Measurements from ENCODE around the gene RASA3.

RASA3 gene

GRCh38 chr13:114069376-114070097, 62.9 kb downstream of the RASA3 start:
- H3K4me3 ChIP-seq (ENCODE audit: low read length in 2 of 2): no peak overlapping the region
- no peak overlapping the region for H3K9ac ChIP-seq (ENCODE audit: low read length in 2 of 2)
- no peaks in the 10 kb centered on the region for H3K27me3 ChIP-seq (ENCODE audit: control insufficient read depth in 1 of 2, insufficient read depth in 2 of 2, low read length in 2 of 2)
- peak overlapping the region; percentile 6 for H3K27ac ChIP-seq (ENCODE audit: low read length)
- H3K36me3 ChIP-seq (ENCODE audit: control insufficient read depth in 2 of 2, insufficient read depth in 2 of 2, low read length in 2 of 2): peaks cover 6% of the 10 kb centered on the region in 2 donors
- no peaks in the 10 kb centered on the region for H3K9me3 ChIP-seq (ENCODE audit: control insufficient read depth in 2 of 2, low read length in 2 of 2)
- H3K4me1 ChIP-seq (ENCODE audit: control insufficient read depth, insufficient read depth, low read length): peaks cover 35% of the 10 kb centered on the region

- Histone ChIP-seq H3K4me3 (ENCODE audit: low read length in 2 of 2) (peak overlapping the region in 1 of 2 donors; percentile 40), H3K27me3 (ENCODE audit: control insufficient read depth in 1 of 2, insufficient read depth in 2 of 2, low read length in 2 of 2) (no peaks in the 10 kb centered on the region), H3K4me1 (ENCODE audit: control insufficient read depth, insufficient read depth, low read length) (peaks cover 42% of the 10 kb centered on the region), H3K27ac (ENCODE audit: low read length) (peak overlapping the region; percentile 6), H3K9ac (ENCODE audit: low read length in 2 of 2) (no peak overlapping the region), H3K36me3 (ENCODE audit: control insufficient read depth in 2 of 2, insufficient read depth in 2 of 2, low read length in 2 of 2) (peaks cover 6% of the 10 kb centered on the region in 2 donors), H3K9me3 (ENCODE audit: control insufficient read depth in 2 of 2, low read length in 2 of 2) (no peaks in the 10 kb centered on the region)
Observed at GRCh38 chr13:114068656-114069318, 63.6 kb downstream of the RASA3 start.

- no peaks in the 10 kb centered on the region for H3K9me3 ChIP-seq (ENCODE audit: control insufficient read depth in 2 of 2, low read length in 2 of 2)
- H3K27me3 ChIP-seq (ENCODE audit: control insufficient read depth in 1 of 2, insufficient read depth in 2 of 2, low read length in 2 of 2): no peaks in the 10 kb centered on the region
- H3K9ac ChIP-seq (ENCODE audit: low read length in 2 of 2): no peak overlapping the region
- H3K27ac ChIP-seq (ENCODE audit: low read length): peak overlapping the region; percentile 24
- no peak overlapping the region for H3K4me3 ChIP-seq (ENCODE audit: low read length in 2 of 2)
- peaks cover 3% of the 10 kb centered on the region in 2 donors for H3K36me3 ChIP-seq (ENCODE audit: control insufficient read depth in 2 of 2, insufficient read depth in 2 of 2, low read length in 2 of 2)
- peaks cover 48% of the 10 kb centered on the region for H3K4me1 ChIP-seq (ENCODE audit: control insufficient read depth, insufficient read depth, low read length)
Observed at GRCh38 chr13:114067886-114068651, 64.4 kb downstream of the RASA3 start.

- Histone ChIP-seq H3K36me3 (ENCODE audit: control insufficient read depth in 2 of 2, insufficient read depth in 2 of 2, low read length in 2 of 2) (peaks cover under 1% of the 10 kb centered on the region in 2 donors), H3K4me3 (ENCODE audit: low read length in 2 of 2) (no peak overlapping the region), H3K9ac (ENCODE audit: low read length in 2 of 2) (no peak overlapping the region), H3K27ac (ENCODE audit: low read length) (no peak overlapping the region), H3K9me3 (ENCODE audit: control insufficient read depth in 2 of 2, low read length in 2 of 2) (no peaks in the 10 kb centered on the region), H3K27me3 (ENCODE audit: control insufficient read depth in 1 of 2, insufficient read depth in 2 of 2, low read length in 2 of 2) (no peaks in the 10 kb centered on the region), H3K4me1 (ENCODE audit: control insufficient read depth, insufficient read depth, low read length) (peaks cover 52% of the 10 kb centered on the region)
Observed at GRCh38 chr13:114067381-114067885, 65.0 kb downstream of the RASA3 start.

DNA sequence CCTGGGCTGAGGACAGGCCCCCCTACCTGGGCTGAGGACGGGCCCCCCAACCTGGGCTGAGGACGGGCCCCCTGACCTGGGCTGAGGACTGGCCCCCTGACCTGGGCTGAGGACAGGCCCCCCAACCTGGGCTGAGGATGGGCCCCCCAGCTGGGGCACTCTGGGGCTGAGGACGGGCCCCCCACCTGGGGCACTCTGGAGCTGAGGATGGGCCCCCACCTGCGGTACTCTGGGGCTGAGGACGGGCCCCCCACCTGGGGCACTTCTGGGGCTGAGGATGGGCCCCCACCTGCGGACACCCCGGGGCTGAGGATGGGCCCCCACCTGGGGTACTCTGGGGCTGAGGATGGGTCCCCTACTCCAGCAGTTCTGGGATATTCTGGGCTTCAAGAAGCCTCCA, 65.5 kb downstream of the RASA3 start:
- H3K36me3 ChIP-seq (ENCODE audit: control insufficient read depth in 2 of 2, insufficient read depth in 2 of 2, low read length in 2 of 2): no peaks in the 10 kb centered on the region
- peak overlapping the region; percentile 99 for H3K27ac ChIP-seq (ENCODE audit: low read length)
- peaks cover 53% of the 10 kb centered on the region for H3K4me1 ChIP-seq (ENCODE audit: control insufficient read depth, insufficient read depth, low read length)
- H3K4me3 ChIP-seq (ENCODE audit: low read length in 2 of 2): no peak overlapping the region
- no peaks in the 10 kb centered on the region for H3K9me3 ChIP-seq (ENCODE audit: control insufficient read depth in 2 of 2, low read length in 2 of 2)
- peak overlapping the region in 1 of 2 donors; percentile 94 for H3K9ac ChIP-seq (ENCODE audit: low read length in 2 of 2)
- no peaks in the 10 kb centered on the region for H3K27me3 ChIP-seq (ENCODE audit: control insufficient read depth in 1 of 2, insufficient read depth in 2 of 2, low read length in 2 of 2)

DNA sequence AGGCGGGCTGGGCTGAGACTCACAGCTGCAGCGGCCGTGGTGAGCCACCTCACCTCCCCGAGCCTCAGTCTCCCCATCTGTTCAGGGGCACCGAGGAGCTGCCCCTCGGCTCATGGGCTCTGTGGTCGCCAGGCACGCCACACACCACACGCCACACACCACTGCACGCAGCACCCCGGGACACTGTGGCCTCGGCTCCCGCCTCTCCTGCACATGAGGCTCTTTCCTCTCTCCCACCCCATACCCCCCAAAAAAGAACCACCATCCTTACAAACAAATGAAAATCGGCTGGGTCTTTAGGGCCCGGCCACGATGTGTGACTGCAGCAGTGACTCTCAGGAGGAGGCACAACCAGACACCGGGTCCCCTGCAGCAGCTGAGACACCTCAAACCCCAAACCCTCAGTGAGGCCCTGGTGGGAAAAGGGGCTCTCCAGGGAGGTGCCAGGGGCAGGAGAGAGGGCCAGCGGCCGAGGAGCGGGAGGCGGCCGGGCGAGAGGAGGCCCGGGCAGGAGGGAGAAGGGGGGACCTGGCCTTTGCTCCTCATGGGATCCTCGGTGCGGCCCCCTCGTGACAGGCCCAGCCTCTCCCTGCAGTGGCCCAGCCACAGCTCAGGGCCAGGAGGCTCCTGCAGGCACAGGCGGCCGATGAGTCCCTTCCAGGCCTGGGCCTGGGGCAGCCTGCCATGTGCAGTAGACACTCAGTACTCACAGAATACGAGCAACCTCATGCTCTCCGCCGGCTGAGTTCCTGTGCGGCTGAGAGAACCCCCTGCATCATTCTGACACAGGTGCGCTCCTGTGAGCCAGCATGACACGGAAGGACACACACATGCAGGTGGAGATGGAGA, 66.3 kb downstream of the RASA3 start:
- H3K27me3 ChIP-seq (ENCODE audit: control insufficient read depth in 1 of 2, insufficient read depth in 2 of 2, low read length in 2 of 2): no peaks in the 10 kb centered on the region
- peak overlapping the region; percentile 99 for H3K27ac ChIP-seq (ENCODE audit: low read length)
- no peaks in the 10 kb centered on the region for H3K36me3 ChIP-seq (ENCODE audit: control insufficient read depth in 2 of 2, insufficient read depth in 2 of 2, low read length in 2 of 2)
- peak overlapping the region; percentile 89 to 94 for H3K9ac ChIP-seq (ENCODE audit: low read length in 2 of 2)
- H3K4me3 ChIP-seq (ENCODE audit: low read length in 2 of 2): peak overlapping the region; percentile 55 to 75
- no peaks in the 10 kb centered on the region for H3K9me3 ChIP-seq (ENCODE audit: control insufficient read depth in 2 of 2, low read length in 2 of 2)
- peaks cover 53% of the 10 kb centered on the region for H3K4me1 ChIP-seq (ENCODE audit: control insufficient read depth, insufficient read depth, low read length)

- Histone ChIP-seq H3K4me3 (ENCODE audit: low read length in 2 of 2) (peak overlapping the region; percentile 57 to 75), H3K27ac (ENCODE audit: low read length) (peak overlapping the region; percentile 99), H3K36me3 (ENCODE audit: control insufficient read depth in 2 of 2, insufficient read depth in 2 of 2, low read length in 2 of 2) (no peaks in the 10 kb centered on the region), H3K9me3 (ENCODE audit: control insufficient read depth in 2 of 2, low read length in 2 of 2) (no peaks in the 10 kb centered on the region), H3K27me3 (ENCODE audit: control insufficient read depth in 1 of 2, insufficient read depth in 2 of 2, low read length in 2 of 2) (no peaks in the 10 kb centered on the region), H3K4me1 (ENCODE audit: control insufficient read depth, insufficient read depth, low read length) (peaks cover 53% of the 10 kb centered on the region), H3K9ac (ENCODE audit: low read length in 2 of 2) (peak overlapping the region; percentile 89 to 94)
Observed at GRCh38 chr13:114065141-114065925, 67.1 kb downstream of the RASA3 start.

DNA sequence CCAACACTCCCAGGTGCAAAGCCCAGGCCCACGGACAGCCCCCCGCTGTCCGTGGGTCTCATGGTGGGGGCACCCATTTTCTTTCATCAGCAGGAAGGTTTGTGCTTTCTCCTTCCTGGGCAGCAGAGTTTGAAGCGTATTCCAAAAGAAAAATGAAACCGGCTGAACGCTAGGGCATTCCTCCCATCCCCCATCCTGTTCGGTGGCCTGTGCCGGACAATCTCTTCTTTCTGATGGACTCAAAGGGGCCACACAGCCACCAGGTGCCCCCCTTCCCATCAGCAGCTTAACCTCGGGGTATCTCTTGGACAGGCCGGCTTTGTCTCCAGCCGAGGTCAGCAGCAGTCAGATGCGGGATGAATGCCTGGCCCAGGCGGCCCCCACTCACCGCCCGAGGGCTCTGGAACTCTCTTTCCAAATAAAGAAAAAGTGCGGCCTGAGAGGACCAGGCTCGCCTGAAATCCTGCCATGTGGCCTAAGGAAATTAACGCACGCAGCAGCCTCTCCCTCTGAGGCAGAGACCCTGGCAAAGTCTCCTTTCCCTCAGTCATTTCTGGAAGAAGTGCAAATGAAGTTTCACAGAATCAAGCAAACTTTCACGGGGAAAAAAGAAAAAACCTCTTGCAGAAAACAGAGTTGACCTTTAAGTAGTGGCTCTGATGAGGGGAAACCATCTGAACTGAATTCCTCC, 67.8 kb downstream of the RASA3 start:
- Histone ChIP-seq H3K36me3 (ENCODE audit: control insufficient read depth in 2 of 2, insufficient read depth in 2 of 2, low read length in 2 of 2) (no peaks in the 10 kb centered on the region), H3K27me3 (ENCODE audit: control insufficient read depth in 1 of 2, insufficient read depth in 2 of 2, low read length in 2 of 2) (no peaks in the 10 kb centered on the region), H3K4me1 (ENCODE audit: control insufficient read depth, insufficient read depth, low read length) (peaks cover 58% of the 10 kb centered on the region), H3K27ac (ENCODE audit: low read length) (peak overlapping the region; percentile 99), H3K4me3 (ENCODE audit: low read length in 2 of 2) (peak overlapping the region; percentile 57 to 75), H3K9ac (ENCODE audit: low read length in 2 of 2) (peak overlapping the region; percentile 89 to 94), H3K9me3 (ENCODE audit: control insufficient read depth in 2 of 2, low read length in 2 of 2) (no peaks in the 10 kb centered on the region)

All from stomach smooth muscle (tissue), 2 donors.